ENCODE measurements around the gene PCDHGA3.
"Not testable (repeated sequence)": the region's sequence is repeated elsewhere in the genome, so short reads cannot be mapped to it uniquely, and the experiment has no call there.

Gene PCDHGA3

GRCh38 chr5:141387557-141388311, 44.1 kb downstream of the PCDHGA3 start, which contains the start of gene PCDHGB4:
Gene PCDHGB4, plus strand, starts transcription at chr5:141387698. Its CDS starts 187 bp downstream, at chr5:141387885.
- Mint-ChIP-seq H3K27me3 (peaks cover 82% of the 10 kb centered on the region), H3K36me3 (ENCODE audit: low read depth) (peaks cover 27% of the 10 kb centered on the region), H3K9me3 (peaks cover 50% of the 10 kb centered on the region)
- not testable (repeated sequence) for H3K27ac Mint-ChIP-seq; H3K4me3 Mint-ChIP-seq; H3K4me1 Mint-ChIP-seq (ENCODE audit: low read depth)

GRCh38 chr5:141388661-141389060, 45.0 kb downstream of the PCDHGA3 start:
- peaks cover 27% of the 10 kb centered on the region for H3K36me3 Mint-ChIP-seq (ENCODE audit: low read depth)
- no peak overlapping the region for H3K27ac Mint-ChIP-seq
- H3K4me1 Mint-ChIP-seq (ENCODE audit: low read depth): no peaks in the 10 kb centered on the region
- peaks cover 51% of the 10 kb centered on the region for H3K9me3 Mint-ChIP-seq
- no peak overlapping the region for H3K4me3 Mint-ChIP-seq
- peaks cover 80% of the 10 kb centered on the region for H3K27me3 Mint-ChIP-seq

GRCh38 chr5:141389153-141390042, 45.8 kb downstream of the PCDHGA3 start:
- Mint-ChIP-seq H3K27me3 (peaks cover 80% of the 10 kb centered on the region), H3K36me3 (ENCODE audit: low read depth) (peaks cover 28% of the 10 kb centered on the region), H3K4me3 (no peak overlapping the region), H3K9me3 (peaks cover 52% of the 10 kb centered on the region), H3K4me1 (ENCODE audit: low read depth) (no peaks in the 10 kb centered on the region), H3K27ac (no peak overlapping the region)

- Mint-ChIP-seq H3K27me3 (peaks cover 75% of the 10 kb centered on the region), H3K27ac (no peak within 1 kb of the TSS), H3K36me3 (ENCODE audit: low read depth) (peaks cover 24% of the 10 kb centered on the region), H3K4me3 (no peak within 1 kb of the TSS), H3K4me1 (ENCODE audit: low read depth) (no peaks in the 10 kb centered on the region), H3K9me3 (peaks cover 43% of the 10 kb centered on the region)
Measured at GRCh38 chr5:141392429-141393198, 49.0 kb downstream of the PCDHGA3 start, which contains the start of gene PCDHGA8. Gene PCDHGA8, plus strand, starts transcription at chr5:141392633. Its CDS starts 181 bp downstream, at chr5:141392814.

GRCh38 chr5:141393267-141393666, 49.6 kb downstream of the PCDHGA3 start:
- H3K36me3 Mint-ChIP-seq (ENCODE audit: low read depth): peaks cover 23% of the 10 kb centered on the region
- H3K9me3 Mint-ChIP-seq: peaks cover 42% of the 10 kb centered on the region
- H3K4me1 Mint-ChIP-seq (ENCODE audit: low read depth): no peaks in the 10 kb centered on the region
- no peak overlapping the region for H3K4me3 Mint-ChIP-seq
- peaks cover 73% of the 10 kb centered on the region for H3K27me3 Mint-ChIP-seq
- no peak overlapping the region for H3K27ac Mint-ChIP-seq

- not testable (repeated sequence) for H3K4me3 Mint-ChIP-seq, H3K27ac Mint-ChIP-seq
Measured at GRCh38 chr5:141394401-141395187, 51.0 kb downstream of the PCDHGA3 start.

More at GRCh38 chr5:141394401-141395187, 51.0 kb downstream of the PCDHGA3 start:
- H3K36me3 Mint-ChIP-seq (ENCODE audit: low read depth): peaks cover 14% of the 10 kb centered on the region
- H3K27me3 Mint-ChIP-seq: peaks cover 74% of the 10 kb centered on the region
- not testable (repeated sequence) for H3K4me1 Mint-ChIP-seq (ENCODE audit: low read depth)
- H3K9me3 Mint-ChIP-seq: peaks cover 42% of the 10 kb centered on the region

All from stimulated activated naive CD8-positive, alpha-beta T cell treated with anti-CD3 and anti-CD28 coated beads, Interleukin-15, Interleukin-2, amounts not matched to agents 100 ng/mL and 50 ng/mL, for 24 hours (primary cell).